Stimulated activated CD4-positive, alpha-beta T cell treated with anti-CD3 and anti-CD28 coated beads, Interleukin-4, amount 100 ng/mL, for 24 hours (primary cell): ENCODE data around the gene RPLP2.
A peak's percentile ranks its signal among the peaks of the same experiment; 100 is the strongest.

ENCODE experiments used
- DNase-seq: peaks from one replicate; pipeline ENCODE4 v3.0.0-alpha.2; 2020

RPLP2 gene

DNA sequence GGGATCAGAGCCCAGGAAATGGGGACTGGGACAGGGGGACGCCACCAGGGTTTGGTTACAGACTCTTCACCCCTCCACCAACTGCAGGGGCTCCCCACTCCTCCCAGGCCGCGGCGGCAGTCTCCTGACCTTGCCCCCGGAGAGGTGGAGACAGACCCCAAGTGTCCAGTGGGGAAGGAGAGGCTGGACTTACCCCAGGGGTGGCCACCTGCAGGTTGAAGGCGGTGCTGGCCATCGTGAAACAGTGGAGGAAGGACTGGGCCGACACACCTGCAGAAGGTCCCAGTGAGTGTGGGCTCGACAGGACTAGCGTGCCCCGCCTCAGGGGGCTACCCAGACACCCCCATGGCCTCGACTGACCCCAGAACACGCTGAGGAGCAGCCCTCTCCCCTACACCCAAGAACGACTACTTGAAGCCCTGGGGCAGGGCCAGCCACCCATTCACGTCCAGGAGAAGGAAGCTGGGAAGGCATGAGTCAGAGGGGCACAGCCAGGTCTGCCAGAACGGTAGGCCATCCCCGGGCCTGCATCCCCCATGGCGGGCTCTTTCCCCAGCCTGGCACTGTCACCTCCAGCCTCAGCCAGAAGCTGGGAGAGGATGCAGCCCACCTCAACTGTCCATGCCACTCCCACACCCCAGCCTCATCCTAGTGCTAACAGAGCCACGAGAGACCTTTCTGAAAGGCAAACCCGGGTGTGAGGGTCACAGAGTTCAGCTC, 34.7 kb upstream of the RPLP2 start:
- no peak for DNase-seq

- DNase-seq, result no peak
Measured at GRCh38 chr11:776263-776560, 33.6 kb upstream of the RPLP2 start.

- no peak for DNase-seq
Measured at GRCh38 chr11:776561-777287, 33.0 kb upstream of the RPLP2 start.

DNA sequence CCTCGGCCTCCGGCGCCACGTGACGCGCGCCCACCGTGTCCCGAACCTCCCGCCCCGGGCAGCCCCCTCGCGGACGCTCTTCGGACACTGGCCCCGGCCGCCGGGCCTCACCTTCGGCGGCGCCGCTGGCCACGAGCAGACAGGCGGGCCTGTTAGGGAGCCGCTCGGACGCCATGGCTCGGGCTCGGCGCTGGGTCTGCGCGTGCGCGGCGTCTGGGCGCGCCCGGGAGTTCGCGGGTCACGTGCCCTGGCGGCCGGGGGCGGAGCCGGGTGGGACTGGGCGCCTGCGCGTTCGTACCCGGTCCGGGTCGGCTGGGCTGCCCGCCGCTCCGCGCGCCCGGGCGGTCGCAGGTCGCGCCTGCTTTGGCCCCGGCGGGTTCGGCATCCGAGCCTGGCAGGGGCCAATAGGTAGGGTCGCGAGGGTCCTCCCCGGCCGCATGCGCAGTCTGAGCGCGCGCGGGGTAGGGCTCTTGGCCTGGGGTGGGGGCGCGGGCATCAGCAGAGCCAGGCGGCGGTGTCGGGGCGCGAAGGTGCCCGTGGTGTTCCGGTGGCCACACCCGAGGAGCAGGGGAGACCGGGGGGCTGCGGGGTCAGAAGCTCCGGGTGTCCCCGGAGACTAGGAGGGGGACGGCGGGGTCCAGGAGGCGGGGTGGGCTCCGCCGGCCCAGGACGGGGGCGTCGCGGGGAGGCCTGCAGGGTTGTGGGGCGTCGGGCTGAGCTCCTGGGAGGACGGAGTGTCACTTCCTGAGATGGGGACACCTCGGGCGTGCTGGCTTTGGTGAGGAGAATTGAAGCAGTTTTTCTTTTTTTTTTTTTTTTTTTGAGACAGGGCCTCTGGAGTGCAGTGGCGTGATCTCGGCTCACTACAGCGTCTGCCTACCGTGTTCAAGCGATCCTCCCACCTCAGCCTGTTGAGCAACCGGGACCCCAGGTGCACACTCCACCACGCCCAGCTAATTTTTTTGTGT, 32.2 kb upstream of the RPLP2 start, which contains the start of gene GATD1:
TSS of gene GATD1 (minus strand) at position 200 of the 968 bp plus-strand sequence. CDS start at position 175, 25 bp downstream.
- peak; percentile 94 for DNase-seq

DNA sequence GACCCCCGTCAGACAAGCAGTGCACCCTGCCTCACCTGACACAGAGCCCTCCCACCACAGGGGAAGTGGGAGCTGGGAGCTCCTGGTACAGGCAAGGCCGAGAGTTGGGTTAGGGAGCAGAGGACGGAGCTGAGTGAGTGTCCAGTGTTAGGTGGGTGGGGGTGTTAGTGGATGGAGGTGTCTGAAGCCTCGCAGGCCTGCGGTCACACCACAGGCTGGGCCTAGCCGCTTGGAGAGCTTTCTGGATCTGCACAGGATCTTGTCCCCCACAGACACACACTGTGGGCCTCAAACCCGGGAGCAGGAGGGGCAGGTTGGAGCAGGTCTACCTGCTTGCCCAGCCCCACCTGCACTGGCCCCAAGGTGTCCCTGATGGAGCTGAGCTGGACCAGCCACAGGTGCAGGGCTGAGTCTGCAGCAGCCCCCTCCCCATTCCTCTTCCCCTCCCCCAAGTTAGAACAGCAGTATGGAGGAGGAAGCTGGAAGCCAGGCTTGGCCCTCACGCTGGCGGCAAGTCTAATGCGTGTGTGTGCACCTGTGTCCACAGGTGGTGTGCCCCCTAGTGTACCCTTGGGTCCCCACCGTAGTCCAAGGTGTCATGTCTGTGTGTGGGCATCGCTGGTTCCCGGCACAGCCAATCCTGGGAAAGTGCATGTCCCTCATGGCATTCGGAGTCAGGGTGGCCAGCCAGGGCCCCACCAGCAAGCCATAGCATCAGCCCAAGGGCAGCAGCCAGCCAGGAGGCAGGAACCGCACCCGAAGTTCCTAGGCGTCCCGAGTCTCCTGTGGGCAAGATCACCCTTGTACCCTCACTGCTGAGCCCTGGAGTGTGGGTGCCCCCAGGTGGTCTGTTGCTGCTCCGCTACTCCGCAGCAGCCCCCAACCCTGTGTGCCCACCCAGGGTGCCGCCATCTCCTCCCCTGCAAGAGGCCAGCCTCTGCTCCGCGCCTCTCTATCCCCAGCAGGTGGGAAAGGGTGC, 30.5 kb upstream of the RPLP2 start:
- DNase-seq, result no peak

DNA sequence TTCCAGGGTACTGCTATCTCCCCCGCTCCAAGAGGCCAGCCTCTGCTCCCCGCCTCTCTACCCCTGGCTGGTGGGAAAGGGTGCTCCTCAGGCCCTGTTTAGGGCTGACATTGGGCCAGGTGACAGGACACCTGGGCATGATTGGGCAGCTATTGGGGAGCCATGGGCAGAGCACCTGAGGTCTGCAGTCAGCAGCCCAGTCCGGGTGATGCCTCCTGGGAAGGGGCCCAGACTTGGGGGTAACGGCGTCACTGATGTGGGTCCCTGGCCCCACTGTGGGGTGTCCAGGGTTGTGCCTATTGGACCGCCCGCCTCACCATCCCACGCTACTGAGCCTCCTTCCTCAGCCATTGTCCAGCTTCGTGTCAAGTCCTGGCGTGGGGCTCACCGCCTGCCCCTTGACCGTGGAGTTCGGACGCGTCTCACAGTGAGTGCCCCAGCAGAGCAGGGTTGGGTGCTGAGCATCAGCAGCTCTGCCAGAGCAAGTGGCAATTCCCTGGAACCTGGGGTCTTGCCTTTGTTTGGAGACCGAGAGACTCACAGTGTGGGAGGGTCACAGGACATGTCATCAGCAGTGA, 29.7 kb upstream of the RPLP2 start:
- no peak for DNase-seq

DNA sequence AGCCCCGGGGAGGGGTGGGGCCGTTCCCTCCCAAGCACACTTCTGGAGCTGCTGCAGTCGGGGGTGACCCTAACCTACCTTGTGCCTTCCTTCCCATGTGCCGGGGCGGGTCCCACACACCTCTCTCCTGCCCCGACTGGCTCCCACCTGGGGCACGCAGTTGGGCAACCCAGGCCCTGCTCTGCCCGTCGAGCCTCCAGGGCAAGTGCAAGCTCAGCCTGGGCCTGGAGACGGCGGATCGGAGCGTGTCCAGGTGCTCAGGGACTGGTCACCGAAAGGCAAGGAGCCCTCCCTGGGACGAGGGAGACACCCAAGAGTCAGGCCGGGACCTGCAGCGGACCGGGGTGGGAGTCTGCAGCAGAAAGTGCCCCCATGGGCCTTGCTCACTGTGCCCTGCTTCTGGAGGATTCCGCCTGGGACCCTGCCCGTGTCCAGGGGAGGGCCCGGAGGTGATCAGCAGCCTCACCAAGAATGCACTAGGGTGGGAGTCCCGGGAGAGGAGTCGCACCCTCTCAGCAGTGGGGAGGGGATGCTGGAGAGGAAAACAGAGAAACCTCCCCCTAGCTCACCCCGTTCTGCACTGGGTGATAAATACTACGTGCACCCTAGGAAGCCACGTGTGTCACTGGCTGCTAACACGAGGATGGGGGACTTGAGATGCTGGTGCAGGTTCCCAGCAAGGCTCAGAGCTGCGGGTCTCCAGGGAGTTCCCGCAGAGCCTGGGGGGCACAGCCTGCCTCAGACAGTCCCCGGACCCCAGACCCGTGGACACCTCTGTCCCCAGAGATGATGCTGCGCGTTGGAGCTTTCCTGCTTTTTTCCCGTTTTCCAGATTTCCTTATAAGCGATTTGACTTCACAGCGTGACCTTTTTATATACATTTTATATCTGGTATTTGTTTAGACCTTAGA, 27.2 kb upstream of the RPLP2 start:
- DNase-seq, result no peak

GRCh38 chr11:783581-784015, 26.2 kb upstream of the RPLP2 start:
- DNase-seq, result peak; percentile 51

GRCh38 chr11:786235-787083, 23.3 kb upstream of the RPLP2 start:
- DNase-seq, result no peak

GRCh38 chr11:787084-787675, 22.6 kb upstream of the RPLP2 start:
- no peak for DNase-seq

GRCh38 chr11:788009-788640, 21.6 kb upstream of the RPLP2 start:
- DNase-seq, result no peak

DNA sequence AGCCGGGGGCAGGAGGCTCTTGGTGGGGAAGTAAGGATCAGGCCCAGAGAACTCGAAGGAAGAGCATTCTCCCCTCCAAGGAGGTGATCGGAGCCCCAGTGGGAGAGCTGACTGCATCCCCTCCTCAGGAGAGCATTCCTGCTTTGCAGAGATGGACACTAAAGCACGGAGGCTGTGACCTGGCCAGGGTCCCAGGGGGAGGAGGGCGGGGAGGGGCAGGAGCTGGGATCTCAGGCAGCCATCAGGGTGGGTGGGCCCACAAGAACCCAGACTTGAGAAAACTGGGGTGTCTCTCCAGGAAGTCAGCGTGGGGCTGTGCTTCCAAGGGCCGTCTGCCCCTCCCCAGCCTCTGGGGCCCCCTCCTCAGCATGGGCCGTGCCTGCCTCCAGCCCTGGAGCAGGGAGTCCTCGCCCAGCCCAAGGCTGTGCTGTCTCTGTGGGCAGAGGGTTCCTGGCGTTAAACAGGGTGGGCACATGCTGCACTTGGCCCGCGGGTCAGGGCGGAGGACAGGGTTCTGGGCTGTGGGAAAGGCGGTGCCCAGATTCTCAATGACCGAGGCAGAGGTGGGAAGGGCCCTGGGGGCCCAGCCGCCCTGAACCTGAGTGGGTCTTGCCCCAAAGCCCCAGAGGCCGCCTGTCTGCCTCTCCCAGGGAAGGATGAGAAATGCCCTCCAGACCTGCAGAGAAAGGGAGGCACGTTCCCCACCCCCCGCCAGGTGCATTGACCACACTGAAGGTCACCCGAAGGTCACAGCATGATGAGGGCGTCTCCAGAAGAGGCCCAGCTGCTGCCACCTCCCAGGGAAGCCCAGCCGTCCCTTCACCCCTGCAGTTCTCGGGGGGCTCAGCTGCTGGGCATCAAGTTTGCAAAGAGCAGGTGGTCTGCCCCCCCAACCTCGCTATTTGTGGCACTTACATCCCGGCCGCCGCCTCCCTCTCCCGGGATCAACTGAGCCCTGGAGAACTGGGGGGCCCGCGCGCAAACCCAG, 20.5 kb upstream of the RPLP2 start:
- DNase-seq, result no peak

DNA sequence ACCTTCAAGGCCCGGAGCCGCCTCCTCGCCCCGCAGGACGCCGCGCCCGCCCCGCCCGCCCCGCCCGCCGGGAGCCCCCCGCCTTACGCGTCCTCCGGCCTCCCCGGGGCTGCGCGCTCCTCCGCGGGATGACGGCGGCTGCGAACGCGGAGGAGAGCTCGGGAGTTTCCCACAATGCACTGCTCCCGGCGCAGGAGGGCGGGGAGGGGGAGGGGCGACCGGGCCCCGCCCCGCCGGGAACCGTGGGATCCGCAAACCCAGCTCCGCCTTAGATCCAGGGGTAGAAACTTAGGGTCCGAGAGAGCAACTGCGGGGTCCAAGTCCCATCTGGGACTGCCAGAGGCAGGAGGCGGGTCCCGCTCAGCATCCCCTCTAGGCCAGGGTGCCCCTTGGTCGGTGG, 19.8 kb upstream of the RPLP2 start, which contains the start of gene CEND1:
TSS of gene CEND1 (minus strand) at position 148 of the 400 bp plus-strand sequence. CDS start 1,514 bp downstream, outside the sequence.
- peak; percentile 48 for DNase-seq

- DNase-seq, result no peak
Measured at GRCh38 chr11:790721-791564, 18.8 kb upstream of the RPLP2 start.

DNA sequence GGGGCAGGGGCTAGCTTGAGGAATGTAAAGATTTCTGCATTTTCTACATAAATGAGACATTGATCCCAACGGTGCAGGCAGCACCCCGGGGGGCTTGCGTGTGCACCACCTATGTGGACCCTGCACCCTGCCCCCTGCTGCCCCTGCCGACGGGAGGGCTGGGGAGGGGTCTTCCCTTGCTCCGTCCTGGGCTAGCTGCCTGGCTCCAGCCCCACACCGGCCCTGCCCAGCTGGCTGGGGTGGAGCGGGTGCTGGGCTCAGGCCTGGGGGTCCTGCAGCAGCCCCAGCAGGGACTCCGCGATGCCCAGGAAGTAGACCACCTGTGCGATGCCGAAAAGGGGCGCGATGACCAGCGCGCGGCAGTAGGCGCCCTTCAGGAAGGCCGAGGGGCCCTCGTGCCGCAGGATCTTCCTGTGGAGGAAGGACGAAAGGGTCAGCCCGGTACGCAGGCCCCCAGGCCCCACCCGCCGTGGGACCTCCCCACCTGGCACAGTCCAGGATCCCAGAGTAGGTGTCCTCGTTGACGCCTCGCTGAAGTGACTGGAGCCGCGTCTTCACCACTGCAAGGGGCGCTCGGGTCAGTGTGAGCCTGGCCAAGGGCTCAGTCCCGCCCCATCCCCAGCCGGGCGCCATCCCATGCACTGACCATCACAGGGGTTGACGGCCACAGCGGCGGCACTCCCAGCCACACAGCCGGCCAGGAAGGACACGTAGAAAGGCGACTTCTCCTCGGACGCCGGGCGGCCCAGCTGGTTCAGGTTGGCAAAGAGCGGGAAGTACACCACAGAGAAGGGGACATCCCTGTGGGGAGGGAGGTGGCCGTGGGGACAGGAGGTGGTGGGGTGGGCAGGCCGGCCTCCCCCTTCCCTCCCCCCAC, 17.9 kb upstream of the RPLP2 start:
- no peak for DNase-seq
